G401.6 (cell line): ENCODE measurements around the gene PARP6.

Source experiments
- FAIRE-seq: peaks from 2 replicates; lab custom pipeline; 2012; peaks lifted over from hg19 to GRCh38; lab: Jason Lieb, UNC

The PARP6 gene

DNA sequence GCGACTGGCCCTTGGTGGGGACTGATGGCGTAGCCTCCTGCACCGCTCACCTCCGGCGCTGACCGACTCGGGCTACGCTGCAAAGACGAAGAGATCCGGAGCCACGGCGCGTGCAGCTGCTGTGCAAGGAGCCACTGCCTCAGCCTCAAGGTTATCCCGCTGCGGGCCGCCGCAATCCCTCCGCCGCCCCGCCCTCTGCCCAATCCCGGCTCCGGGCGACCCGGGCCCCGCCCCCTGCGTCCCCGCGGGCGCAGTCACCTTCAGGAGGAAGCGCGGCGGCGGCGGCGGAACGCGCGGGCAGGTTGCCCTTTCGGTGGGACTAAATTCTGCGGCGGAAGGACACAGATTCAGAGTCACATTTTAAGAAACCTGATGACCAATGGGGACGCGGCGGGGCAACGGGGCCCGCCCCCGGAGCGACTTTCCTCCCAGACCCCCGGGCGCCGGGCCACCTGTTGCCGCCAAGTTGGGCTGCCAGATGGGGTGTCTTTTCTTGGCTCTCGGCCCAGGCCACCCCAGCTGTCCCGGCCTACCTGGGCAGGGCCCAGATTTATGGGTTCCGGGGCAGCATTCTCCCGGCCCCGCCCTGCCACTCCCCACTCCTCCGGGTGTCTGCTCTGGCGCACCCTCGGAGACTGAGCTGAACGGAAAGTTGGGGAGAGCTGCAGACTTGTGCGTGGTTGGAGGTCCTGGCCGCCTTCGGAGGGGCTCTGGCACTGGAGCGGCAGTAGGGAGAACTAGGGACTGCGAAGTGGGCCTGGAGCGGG is 41.1 kb downstream of the PARP6 start, which contains the start of gene PKM:
PKM (minus strand) TSS at position 125 of the 767 bp plus-strand sequence. CDS start 12,093 bp downstream, outside the sequence.
- FAIRE-seq = peak; percentile 48

DNA sequence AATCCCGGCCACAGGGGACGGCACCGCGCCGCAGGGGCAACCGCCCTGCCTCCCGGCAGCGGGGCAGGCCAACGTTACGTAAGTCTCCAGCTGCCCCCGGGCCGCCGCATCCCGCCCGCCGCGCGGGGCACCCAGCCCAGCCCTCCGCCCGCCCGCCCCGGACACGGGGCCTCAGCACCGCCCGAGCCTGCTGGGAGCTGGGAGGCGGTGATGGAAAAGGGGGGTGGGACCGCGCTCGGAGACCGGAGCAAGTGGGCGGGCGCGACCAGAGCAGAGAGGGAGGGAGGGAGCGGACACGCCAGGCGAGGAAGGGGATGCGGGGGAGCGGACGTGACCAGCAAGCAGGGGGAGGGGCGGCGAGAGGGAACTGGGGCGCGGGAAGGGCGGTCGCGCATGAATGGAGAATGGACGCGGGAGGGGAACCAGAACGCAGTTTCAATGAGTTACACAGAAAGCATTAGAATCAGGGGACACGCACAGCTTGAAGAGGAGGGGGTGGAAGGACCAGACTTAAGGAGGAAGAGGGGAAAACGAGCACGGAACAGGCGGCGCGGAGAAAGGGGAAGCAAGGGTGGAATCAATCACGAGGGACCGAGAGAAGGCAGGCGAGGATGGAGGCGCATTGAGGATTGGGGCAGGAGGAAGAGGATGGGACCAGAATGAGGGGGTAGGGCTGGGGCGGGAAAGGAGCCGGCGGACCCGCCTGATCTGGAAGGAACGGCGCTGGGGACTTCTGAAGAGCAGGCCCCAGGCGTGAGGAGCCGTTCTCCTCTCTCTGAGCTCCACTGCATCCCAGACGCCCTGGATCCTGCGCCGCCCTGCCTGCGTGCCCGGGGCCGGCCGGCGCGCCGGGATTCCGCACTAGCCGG is 41.9 kb downstream of the PARP6 start:
- FAIRE-seq = no peak

DNA sequence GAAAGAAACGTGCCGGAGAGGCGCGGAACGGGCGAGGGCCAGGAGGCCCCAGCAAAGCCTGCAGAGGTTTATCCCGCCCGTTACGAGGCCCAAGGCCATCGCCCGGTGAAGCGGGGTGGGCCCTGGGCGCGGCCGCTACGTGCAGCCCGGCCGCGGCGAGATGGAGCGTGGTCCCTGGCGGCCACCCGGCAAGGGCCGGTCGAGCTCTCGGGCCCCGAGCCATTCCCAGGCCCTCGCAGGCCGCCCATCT is 42.5 kb downstream of the PARP6 start:
- no peak for FAIRE-seq

DNA sequence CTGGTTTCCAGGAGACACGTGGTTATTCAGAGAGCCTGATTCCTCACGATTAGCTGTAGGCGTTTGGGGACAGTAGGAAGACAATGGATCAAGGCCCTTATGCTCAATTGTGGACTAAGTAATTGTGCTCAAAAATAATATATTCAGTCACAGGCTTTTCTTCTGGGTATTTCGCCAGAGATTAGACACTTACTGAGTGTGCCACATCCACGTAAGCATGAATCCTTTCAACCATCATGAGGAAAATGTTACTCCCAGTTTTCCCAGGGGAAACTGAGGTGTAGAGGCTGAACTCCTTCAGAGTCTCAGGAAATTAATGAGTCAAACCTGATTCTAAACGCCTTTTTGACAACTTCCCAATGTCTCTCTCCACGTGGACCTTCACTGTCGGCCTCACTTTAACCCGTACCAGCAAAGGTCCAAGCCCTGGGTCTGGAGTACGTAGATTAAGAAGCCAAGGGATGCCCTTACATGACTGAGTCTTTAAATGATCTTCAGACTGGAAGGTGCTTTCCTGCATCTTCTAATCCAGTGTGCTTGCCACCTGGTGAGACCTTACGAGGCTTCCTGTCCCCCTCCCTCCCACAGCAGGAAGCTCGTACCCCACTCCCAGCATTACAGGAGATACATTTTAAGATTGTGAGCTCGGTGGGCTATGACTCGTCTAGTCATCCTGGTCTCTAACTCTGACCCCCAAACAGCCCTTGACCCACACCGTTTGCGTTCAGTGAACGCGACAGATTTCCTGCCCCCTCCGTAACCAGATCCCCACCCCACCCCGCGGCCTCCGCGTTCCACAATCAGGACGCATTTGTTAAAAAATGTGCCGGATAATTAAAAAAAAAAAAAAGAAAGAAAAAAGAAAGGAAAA is 43.0 kb downstream of the PARP6 start:
- FAIRE-seq = no peak

DNA sequence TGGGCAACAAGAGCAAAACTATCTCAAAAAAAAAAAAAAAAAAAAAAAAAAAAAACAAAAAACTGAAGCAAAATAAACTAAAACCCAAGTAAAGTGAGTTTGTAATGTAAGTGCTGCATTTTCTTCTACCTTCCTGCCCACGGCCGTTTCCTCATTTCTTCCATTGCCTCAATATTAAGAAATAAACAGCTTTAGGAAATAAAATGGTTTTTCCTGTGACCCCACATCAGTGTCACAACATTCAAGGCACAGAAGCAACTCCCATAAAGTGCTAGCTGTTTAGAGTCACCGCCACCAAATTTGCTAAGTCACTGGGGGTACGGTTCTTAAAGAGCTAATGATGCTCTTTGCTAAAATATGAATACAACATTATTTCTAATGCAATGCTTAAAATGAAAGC is 44.6 kb downstream of the PARP6 start:
- FAIRE-seq = no peak

DNA sequence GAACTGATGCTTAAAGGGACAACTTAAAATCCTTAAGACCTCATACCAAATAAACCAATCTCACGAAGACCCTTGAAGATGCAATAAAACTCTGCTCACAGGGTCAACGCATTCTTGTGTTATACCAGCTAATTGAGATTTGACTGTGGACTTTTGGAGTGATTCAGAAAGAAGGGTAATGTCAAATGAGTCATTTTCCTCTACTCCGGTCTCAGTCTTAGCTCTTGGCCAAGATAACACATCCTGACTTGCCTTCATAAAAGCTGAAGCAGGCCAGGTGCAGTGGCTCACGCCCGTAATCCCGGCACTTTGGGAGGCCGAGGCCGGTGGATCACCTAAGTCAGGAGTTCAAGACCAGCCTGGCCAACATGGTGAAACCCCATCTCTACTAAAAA is 45.2 kb downstream of the PARP6 start:
- no peak for FAIRE-seq

DNA sequence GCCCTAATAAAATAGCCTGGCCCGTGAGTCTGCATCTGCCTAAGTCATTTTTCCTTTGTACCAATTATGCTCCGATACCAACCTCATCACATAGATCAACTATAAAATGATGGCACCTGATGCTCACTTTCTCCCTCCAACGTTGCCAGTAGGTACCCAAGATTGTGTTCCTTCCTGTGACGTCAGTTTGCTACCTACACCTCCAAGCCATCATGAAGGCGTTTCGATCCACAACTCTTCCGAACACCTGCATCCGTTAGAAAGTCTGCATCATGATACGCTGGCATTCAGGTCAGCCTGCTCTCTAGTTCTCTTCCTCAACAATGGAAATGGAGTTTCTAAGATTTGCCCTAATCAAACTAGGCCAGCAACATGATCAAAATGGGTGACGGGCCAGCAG is 49.1 kb downstream of the PARP6 start:
- no peak for FAIRE-seq

DNA sequence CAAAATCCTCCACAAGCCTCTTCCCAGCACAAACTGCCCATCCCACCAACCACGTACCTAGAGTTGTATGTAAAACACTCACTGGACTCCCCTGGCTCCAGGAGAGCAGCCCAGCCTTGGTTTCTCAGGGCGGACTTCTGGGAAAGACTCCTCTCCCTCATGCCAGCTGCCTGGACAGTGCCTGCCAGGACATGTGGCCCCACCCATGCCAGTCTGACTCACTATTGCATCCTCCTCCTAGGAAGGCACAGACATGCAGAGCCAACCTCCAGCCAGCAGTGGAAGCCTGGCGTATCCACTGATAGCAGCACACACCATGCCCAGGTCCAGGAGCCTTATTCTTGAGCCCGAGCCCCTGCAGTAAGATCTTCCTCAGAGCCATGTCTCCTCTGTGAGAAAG is 50.0 kb downstream of the PARP6 start:
- FAIRE-seq = no peak

DNA sequence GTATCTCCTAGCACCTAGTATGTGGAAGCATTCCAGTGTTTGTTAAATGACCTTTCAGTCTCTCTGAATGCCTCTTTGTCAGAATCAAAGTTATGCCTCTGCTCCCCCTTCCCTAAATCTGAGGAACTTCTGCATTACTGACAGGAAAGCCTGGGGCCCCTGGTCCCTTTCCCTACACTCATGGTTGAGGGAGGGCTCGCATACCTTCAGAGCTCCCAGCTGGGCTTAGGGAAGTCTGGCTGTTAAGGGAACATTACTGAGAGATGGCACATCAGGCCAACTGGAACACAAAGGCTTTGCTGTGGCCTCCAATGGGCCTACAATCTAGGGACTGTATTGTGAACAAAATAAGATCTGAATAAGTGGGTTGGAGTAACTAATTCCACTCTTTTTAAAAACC is 51.7 kb downstream of the PARP6 start:
- no peak for FAIRE-seq

DNA sequence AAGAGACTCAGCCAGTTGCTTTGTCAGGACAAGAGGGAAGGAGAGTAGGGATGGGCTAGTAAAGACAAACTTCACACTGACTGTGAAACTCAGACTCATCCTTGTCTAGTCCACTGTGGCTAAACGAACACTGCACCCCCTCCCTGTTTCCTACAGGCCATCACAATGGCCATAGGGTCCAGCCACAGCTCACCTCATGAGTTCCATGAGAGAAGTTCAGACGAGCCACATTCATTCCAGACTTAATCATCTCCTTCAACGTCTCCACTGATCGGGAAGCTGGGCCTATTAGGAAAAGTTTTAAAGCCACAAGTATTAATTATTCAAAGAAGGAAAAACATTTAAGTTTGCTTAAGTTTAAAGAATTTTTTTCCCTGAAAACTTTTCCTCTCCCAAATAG is 55.1 kb downstream of the PARP6 start:
- FAIRE-seq = no peak

DNA sequence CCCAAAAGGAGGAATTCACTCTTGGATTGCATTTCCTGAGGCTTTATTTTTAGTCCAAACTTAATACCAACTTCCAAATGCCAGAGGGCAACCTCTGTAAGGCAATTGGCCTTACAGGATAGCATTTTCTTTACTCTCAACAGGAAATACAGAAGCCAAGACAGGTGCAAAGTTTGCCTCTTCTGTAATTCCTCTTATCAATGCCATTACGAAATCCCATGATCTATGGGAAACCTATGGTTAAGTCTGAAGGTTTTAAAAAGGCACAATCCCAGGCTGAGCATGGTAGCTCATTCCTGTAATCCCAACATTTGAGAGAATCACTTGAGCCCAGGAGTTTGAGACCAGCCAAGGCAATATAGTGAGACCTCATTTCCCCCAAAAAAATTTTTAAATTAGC is 56.3 kb downstream of the PARP6 start:
- no peak for FAIRE-seq

DNA sequence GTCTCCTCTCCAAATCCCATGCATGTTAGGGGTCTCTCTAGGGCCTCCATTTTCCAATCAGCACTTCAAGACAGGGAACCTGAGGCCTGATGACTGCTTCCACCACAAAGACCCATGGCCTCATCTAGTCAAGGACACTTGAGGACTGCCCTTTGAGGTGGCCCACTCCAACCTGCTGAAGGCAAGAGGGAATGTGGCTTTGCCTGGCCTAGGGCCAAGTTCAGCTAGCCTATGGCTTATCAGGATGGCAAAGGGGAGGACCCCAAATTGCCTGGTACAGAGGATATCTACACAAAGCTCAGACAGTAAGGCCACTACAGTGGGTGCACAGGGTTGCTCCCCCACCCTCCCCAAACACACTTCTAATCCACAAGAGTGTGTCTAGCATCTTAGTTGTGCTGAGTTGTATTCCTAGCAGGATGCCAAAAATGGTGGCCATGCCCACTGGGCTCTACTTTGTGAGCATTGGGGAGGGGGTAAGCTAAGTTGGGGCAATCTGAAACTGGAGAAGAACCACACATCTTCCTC is 64.7 kb downstream of the PARP6 start:
- FAIRE-seq = no peak

DNA sequence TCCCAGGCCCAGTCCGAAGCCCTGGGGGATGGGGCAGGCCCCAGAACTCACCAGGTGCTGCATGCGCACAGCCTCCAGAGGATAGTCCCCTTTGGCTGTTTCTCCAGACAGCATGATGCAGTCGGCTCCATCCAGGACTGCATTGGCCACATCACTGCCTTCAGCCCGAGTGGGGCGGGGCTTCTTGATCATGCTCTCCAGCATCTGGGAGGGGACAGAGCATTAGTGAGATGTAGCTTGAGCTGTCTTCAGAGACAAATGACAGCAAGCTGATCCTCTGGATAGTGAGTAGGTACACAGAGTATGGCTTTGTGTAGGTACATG is 65.7 kb downstream of the PARP6 start:
- FAIRE-seq = no peak

DNA sequence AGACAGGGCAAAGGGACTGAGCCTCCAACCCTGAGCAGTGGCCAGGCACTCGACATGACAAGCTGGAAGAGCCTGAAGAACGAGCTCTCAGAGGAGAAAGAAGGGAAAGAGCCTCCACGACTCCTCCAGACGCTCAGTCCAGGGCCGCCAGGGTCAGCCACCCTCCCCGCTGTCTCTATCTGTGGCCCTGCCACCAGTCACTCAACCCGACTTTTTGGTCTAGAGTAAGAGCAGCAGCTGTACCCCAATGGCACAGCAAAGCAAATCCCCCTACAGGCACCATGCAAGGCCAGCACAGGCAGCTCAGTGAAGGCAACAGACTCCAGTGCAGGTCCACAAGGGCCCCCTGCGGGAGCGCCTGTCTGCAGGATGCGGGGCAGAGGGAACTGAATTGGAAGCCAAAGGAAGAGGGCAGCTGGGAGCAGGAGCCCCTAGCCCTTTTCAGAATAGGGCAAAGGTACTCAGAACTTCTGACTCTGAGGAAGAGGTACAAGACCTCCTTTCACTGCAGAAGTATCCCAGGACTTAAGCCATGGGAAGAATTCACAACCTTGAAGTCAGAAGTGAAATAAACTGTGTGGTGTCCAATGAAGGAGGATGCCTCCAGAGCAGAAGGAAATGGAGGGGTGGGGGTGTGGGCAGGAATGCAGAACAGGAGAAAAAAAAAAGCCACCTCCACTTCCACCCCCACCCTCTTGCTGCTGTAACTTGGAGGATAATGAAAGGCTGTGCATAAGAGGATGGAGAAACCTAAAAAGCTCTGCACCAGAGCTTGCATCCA is 66.3 kb downstream of the PARP6 start:
- FAIRE-seq = no peak

DNA sequence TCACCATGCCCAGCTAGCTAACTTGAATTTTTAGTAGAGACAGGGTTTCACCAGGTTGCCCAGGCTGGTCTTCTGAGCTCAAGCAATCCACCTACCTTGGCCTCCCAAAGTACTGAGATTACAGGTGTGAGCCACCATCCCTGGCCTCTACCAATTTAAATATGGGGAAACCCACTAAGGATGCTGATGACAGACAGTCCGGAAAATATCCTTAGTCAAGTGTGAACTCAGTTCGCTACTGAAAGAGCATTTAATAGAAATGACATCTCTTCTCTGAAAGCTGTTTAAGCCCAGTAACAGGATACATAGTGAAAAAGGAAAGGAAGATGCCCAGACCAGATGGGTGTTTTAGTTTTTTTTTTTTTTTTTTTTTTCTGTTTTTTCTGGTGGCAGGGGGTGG is 67.1 kb downstream of the PARP6 start:
- FAIRE-seq = no peak

DNA sequence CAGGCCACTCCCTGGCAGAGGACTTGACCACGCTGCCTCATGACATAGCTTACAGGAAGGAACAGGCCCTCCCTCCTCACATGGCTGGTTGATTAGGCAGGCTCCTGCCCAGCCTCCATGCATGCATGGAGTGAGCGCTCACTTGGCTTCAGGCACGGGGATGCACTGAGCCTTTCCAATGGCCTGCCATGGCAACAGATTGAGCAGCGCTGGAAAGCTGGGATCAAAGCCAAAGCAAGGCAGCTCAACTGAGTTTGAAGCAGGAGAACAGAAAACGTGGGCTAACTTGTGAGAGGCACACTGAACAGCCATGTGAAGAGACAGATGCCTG is 68.9 kb downstream of the PARP6 start:
- no peak for FAIRE-seq

DNA sequence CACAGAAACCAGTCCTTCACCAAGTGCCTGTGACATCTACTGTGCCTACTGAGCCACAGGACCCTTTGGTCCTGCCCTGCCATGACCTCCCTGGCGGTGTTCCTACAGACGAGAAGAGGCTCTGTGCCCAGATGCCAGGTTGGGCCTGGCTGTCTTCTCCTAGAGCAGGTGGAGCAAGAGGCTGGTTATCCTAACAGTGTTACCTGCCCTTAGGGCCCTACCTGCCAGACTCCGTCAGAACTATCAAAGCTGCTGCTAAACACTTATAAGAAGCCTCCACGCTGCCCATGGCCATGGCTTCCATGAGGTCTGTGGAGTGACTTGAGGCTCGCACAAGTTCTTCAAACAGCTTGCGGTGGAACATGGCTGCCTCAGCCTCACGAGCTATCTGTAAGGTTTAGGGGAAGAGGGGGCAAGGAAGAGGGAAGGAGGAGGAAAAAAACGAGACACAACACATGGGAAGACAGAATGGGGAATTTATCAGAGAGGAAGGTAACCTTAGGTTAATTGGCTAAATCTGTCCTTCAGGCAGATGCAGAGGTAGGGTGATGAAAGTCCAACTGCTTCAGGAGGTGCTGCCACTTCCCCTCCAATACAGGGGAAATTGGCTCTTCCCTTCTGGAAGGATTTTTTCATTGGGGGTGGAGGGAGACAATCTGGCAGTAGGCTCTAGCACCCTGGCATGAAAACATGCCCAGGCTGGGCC is 69.4 kb downstream of the PARP6 start:
- no peak for FAIRE-seq

DNA sequence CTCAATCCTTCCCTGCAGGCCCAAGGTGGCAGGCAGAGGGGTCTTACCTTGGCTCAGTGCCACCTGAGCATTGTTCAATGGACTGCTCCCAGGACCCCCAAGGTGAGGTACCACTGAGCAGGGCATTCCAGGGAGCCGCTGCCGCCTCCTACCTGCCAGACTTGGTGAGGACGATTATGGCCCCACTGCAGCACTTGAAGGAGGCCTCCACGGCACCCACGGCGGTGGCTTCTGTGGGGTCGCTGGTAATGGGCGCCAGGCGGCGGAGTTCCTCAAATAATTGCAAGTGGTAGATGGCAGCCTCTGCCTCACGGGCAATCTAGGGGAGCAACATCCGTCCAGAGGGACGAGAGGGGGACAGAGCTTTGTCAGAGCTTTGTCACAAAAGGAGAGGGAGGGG is 70.1 kb downstream of the PARP6 start:
- FAIRE-seq = no peak

DNA sequence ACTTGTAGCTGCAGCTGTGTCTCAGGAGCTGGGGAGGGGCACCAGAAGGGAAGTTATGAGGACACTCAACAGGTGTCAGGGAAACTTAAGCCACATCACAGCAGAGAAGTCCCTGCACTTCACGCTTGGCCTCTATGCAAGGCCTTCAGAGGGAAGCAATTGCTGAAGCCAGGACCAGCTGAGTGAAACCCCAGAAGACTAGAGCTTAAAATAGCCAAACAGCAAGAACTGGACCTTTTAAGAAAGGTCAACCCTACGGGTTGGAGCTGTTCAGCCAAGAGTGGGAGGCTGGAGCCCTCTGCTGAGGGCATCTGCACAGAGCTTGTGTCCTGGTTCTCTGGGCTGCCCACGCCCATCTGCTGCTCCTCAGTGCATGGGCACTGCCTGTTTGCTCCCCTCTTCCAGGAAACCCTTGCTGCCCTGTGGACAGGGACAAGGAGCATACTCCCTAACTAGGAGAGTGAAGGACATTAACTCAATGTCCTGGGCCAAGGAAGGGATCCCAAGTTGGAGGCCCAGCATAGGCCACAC is 70.9 kb downstream of the PARP6 start:
- FAIRE-seq = no peak

DNA sequence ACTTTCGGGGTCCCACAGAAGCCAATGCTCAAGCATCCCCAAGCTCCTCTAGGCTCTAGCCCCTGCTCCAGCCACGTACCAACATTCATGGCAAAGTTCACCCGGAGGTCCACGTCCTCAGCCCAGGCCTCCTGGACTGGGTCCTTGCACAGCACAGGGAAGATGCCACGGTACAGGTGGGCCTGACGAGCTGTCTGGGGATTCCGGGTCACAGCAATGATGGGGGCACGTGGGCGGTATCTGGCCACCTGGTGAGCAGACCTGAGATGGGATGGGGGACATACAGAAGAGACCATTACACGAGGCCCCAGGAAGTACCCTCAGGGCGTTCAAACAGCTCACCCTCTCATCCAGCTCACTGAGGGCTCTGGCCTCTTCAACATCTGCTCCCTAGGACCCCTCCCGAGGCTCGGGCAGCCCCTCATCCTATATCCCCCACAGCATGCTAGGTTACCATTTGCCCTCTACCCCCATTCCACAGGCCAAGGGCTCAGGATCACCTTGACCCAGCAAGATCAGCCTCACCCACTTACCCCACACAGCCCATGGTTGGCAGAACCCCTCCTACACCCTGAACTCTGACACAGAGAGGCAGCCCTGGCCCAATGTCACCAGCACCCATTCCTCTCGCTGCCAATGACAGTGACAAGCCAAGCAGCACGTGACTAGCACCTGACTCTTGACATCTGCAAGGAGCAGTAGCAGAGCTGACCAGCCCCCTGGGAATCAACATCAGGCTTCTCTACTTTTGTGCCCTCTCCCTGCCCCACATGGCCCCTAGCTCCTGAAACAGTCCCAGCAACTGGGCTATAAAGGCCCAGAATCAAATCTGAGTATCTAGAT is 71.7 kb downstream of the PARP6 start:
- no peak for FAIRE-seq
